IPS-NIHi11 (cell line): ENCODE results near the gene SLC25A40.
"Not testable (repeated sequence)": the region's sequence is repeated elsewhere in the genome, so short reads cannot be mapped to it uniquely, and the experiment has no call there.

Experiments used
- DNase-seq: peaks from one replicate; pipeline ENCODE4 v3.0.0; 2012; ENCODE audit warnings: mixed read lengths, low spot score

The SLC25A40 gene

GRCh38 chr7:87872346-87872745 is 3.8 kb downstream of the SLC25A40 start:
- no peak for DNase-seq

GRCh38 chr7:87870471-87870870 is 5.7 kb downstream of the SLC25A40 start:
- DNase-seq, result no peak

- not testable (repeated sequence) for DNase-seq
Measured at GRCh38 chr7:87866533-87866932, 9.6 kb downstream of the SLC25A40 start.

- no peak for DNase-seq
Measured at GRCh38 chr7:87866089-87866488, 10.1 kb downstream of the SLC25A40 start.

- DNase-seq, result no peak
Measured at GRCh38 chr7:87858417-87859100, 17.6 kb downstream of the SLC25A40 start.

- DNase-seq, result no peak
Measured at GRCh38 chr7:87853237-87853864, 22.8 kb downstream of the SLC25A40 start.

GRCh38 chr7:87852306-87852705 is 23.9 kb downstream of the SLC25A40 start:
- no peak for DNase-seq

GRCh38 chr7:87850836-87851593 is 25.1 kb downstream of the SLC25A40 start:
- no peak for DNase-seq

GRCh38 chr7:87837597-87837996 is 38.6 kb downstream of the SLC25A40 start:
- no peak for DNase-seq

GRCh38 chr7:87833130-87833529 is 43.0 kb downstream of the SLC25A40 start:
- no peak for DNase-seq

GRCh38 chr7:87831097-87831496 is 45.1 kb downstream of the SLC25A40 start:
- DNase-seq, result no peak

GRCh38 chr7:87828383-87828782 is 47.8 kb downstream of the SLC25A40 start:
- not testable (repeated sequence) for DNase-seq

- DNase-seq, result not testable (repeated sequence)
Measured at GRCh38 chr7:87825369-87825768, 50.8 kb downstream of the SLC25A40 start.

GRCh38 chr7:87822056-87822455 is 54.1 kb downstream of the SLC25A40 start:
- not testable (repeated sequence) for DNase-seq

- no peak for DNase-seq
Measured at GRCh38 chr7:87818336-87818735, 57.8 kb downstream of the SLC25A40 start.

- no peak for DNase-seq
Measured at GRCh38 chr7:87816389-87816788, 59.8 kb downstream of the SLC25A40 start.

- no peak for DNase-seq
Measured at GRCh38 chr7:87810726-87811125, 65.4 kb downstream of the SLC25A40 start.

- peak; percentile 43 for DNase-seq
Measured at GRCh38 chr7:87810130-87810529, 66.0 kb downstream of the SLC25A40 start.

GRCh38 chr7:87806150-87806549 is 70.0 kb downstream of the SLC25A40 start:
- DNase-seq, result no peak

- peak; percentile 51 for DNase-seq
Measured at GRCh38 chr7:87797798-87798403, 78.3 kb downstream of the SLC25A40 start.

GRCh38 chr7:87797395-87797794 is 78.8 kb downstream of the SLC25A40 start:
- no peak for DNase-seq

- no peak for DNase-seq
Measured at GRCh38 chr7:87785368-87785995, 90.7 kb downstream of the SLC25A40 start.
